ENCODE measurements around the gene MECP2. TPM values are rescaled to one million over a fixed set of nuclear protein-coding genes. Genes with fewer than 3 reads are reported as not detected.
A peak's percentile ranks its signal among the peaks of the same experiment; 100 is the strongest.

MECP2 gene
- total and polyA plus RNA-seq, 2 experiments from 2014 or later: 18.1 to 19.4 TPM

- DNase-seq (ENCODE audit: low spot score): no peak
- Histone ChIP-seq H4K20me1 (ENCODE audit: insufficient read depth, poor library complexity, severe bottlenecking) (no peaks in the 10 kb centered on the region), H3K36me3 (replicated peaks; ENCODE audit: insufficient read depth, low read depth) (no peaks in the 10 kb centered on the region), H3K79me2 (peaks cover 42% of the 10 kb centered on the region), H3K4me3 (no peak overlapping the region), H3K4me1 (ENCODE audit: insufficient read depth) (peaks cover 28% of the 10 kb centered on the region), H3K27me3 (no peaks in the 10 kb centered on the region), H3K4me2 (no peak overlapping the region), H3K9me2 (replicated peaks; ENCODE audit: insufficient read depth) (no peaks in the 10 kb centered on the region), H3K27ac (peak overlapping the region; percentile 93), H3K9me3 (ENCODE audit: low read depth) (no peaks in the 10 kb centered on the region), H2AFZ (no peak overlapping the region)
- 82% methylated on average over 13 of the region's 13 CpGs for WGBS (ENCODE audit: low lambda C conversion rate, missing lambda C conversion rate)
- TF ChIP-seq EZH2 (IDR thresholded peaks at IDR 0.05; ENCODE audit: borderline replicate concordance) (no peak), CTCF (IDR thresholded peaks at IDR 0.05; ENCODE audit: poor library complexity) (no peak), EZH2phosphoT487 (IDR thresholded peaks at IDR 0.05; ENCODE audit: low read depth, severe bottlenecking, unreplicated experiment) (no peak)
Observed at GRCh38 chrX:154040863-154041262, 56.7 kb downstream of the MECP2 start.

- Histone ChIP-seq H3K9me2 (replicated peaks; ENCODE audit: insufficient read depth) (no peaks in the 10 kb centered on the region), H3K4me1 (ENCODE audit: insufficient read depth) (peaks cover 23% of the 10 kb centered on the region), H3K27ac (peak overlapping the region; percentile 93), H3K27me3 (no peaks in the 10 kb centered on the region), H3K4me3 (no peak overlapping the region), H4K20me1 (ENCODE audit: insufficient read depth, poor library complexity, severe bottlenecking) (no peaks in the 10 kb centered on the region), H3K36me3 (replicated peaks; ENCODE audit: insufficient read depth, low read depth) (no peaks in the 10 kb centered on the region), H3K79me2 (peaks cover 42% of the 10 kb centered on the region), H3K4me2 (no peak overlapping the region), H2AFZ (no peak overlapping the region), H3K9me3 (ENCODE audit: low read depth) (no peaks in the 10 kb centered on the region)
- peak; percentile 66 for DNase-seq (ENCODE audit: low spot score)
- no peak for TF ChIP-seq CTCF (IDR thresholded peaks at IDR 0.05; ENCODE audit: poor library complexity)
- TF ChIP-seq EZH2 (IDR thresholded peaks at IDR 0.05; ENCODE audit: borderline replicate concordance): no peak
- TF ChIP-seq EZH2phosphoT487 (IDR thresholded peaks at IDR 0.05; ENCODE audit: low read depth, severe bottlenecking, unreplicated experiment): no peak
- 55% methylated on average over 7 of the region's 7 CpGs for WGBS (ENCODE audit: low lambda C conversion rate, missing lambda C conversion rate)
Observed at GRCh38 chrX:154040307-154040756, 57.2 kb downstream of the MECP2 start.

GRCh38 chrX:154039577-154039976 is 57.9 kb downstream of the MECP2 start:
- H3K9me3 ChIP-seq (ENCODE audit: low read depth): no peaks in the 10 kb centered on the region
- no peak overlapping the region for H3K4me2 ChIP-seq
- 82% methylated on average over 11 of the region's 11 CpGs for WGBS (ENCODE audit: low lambda C conversion rate, missing lambda C conversion rate)
- no peak for DNase-seq (ENCODE audit: low spot score)
- H3K27me3 ChIP-seq: no peaks in the 10 kb centered on the region
- H3K4me1 ChIP-seq (ENCODE audit: insufficient read depth): peaks cover 23% of the 10 kb centered on the region
- TF ChIP-seq EZH2phosphoT487 (IDR thresholded peaks at IDR 0.05; ENCODE audit: low read depth, severe bottlenecking, unreplicated experiment) (no peak), CTCF (IDR thresholded peaks at IDR 0.05; ENCODE audit: poor library complexity) (no peak)
- no peak overlapping the region for H3K4me3 ChIP-seq
- no peak overlapping the region for H2AFZ ChIP-seq
- H4K20me1 ChIP-seq (ENCODE audit: insufficient read depth, poor library complexity, severe bottlenecking): no peaks in the 10 kb centered on the region
- H3K27ac ChIP-seq: peak overlapping the region; percentile 83
- no peaks in the 10 kb centered on the region for H3K9me2 ChIP-seq (replicated peaks; ENCODE audit: insufficient read depth)
- H3K79me2 ChIP-seq: peaks cover 42% of the 10 kb centered on the region
- no peaks in the 10 kb centered on the region for H3K36me3 ChIP-seq (replicated peaks; ENCODE audit: insufficient read depth, low read depth)

GRCh38 chrX:154038656-154039055 is 58.9 kb downstream of the MECP2 start:
- Histone ChIP-seq H3K9me3 (ENCODE audit: low read depth) (no peaks in the 10 kb centered on the region), H3K27me3 (no peaks in the 10 kb centered on the region), H3K4me1 (ENCODE audit: insufficient read depth) (peaks cover 23% of the 10 kb centered on the region), H3K27ac (peak overlapping the region; percentile 83), H3K4me2 (no peak overlapping the region), H3K4me3 (no peak overlapping the region), H3K9me2 (replicated peaks; ENCODE audit: insufficient read depth) (no peaks in the 10 kb centered on the region), H3K79me2 (peaks cover 37% of the 10 kb centered on the region), H3K36me3 (replicated peaks; ENCODE audit: insufficient read depth, low read depth) (no peaks in the 10 kb centered on the region), H4K20me1 (ENCODE audit: insufficient read depth, poor library complexity, severe bottlenecking) (no peaks in the 10 kb centered on the region), H2AFZ (no peak overlapping the region)
- no peak for TF ChIP-seq CTCF (IDR thresholded peaks at IDR 0.05; ENCODE audit: poor library complexity)
- 77% methylated on average over 5 of the region's 5 CpGs for WGBS (ENCODE audit: low lambda C conversion rate, missing lambda C conversion rate)
- DNase-seq (ENCODE audit: low spot score): no peak

All from hepatocyte (in vitro differentiated cells).